ENCODE data around the gene HOXD1. TPM values are rescaled to one million over a fixed set of nuclear protein-coding genes. Genes with fewer than 3 reads are reported as not detected.

HOXD1 gene
- total RNA-seq, 1 donor from 2014 or later = not detected

DNA sequence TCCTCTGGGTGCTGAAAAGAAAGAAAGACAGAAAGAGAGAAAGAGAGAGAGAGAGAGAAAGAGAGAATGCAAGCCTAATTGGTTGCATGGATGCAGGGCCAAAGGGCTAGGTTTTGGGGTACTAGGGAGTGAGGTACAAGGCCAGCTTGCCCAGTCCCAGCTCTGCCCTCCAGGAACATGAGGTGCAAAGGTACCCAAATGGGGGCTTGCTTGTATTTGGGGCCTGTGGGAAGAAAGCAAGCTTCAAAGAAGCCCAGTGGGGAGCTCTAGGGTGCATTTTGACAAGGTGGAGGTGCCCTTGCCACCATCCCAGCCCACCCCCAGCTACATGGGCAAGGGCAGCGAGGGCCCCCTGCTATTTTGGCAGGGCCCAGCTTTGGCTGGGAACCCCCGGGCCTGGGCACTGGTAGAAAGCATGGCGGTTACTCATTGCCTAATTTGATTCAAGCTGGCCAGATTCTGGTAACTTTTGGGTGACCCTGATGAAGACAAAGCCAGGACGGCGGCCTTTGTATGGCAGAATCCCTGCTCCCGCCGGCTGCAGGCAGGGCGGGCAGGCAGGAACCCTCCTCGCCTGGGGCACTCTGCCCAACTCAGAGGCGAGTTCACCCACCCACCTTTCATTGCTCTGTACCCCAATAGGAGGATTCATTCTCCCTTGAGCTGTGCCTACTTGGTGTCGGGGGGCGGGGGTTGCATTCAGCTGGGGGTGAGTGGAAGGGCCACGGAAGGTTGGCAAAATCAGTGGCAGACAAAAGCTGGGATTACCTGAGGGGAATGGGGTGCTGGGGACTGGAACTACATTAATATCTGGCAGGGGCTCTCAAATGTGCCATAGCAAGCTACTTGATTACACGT lies 37.7 kb upstream of the HOXD1 start:
- peaks cover 10% of the 10 kb centered on the region for H3K9me3 Mint-ChIP-seq (ENCODE audit: unreplicated experiment)
- no peaks in the 10 kb centered on the region for H3K36me3 Mint-ChIP-seq (ENCODE audit: unreplicated experiment)
- no peak overlapping the region for H3K4me3 Mint-ChIP-seq (ENCODE audit: unreplicated experiment)
- H3K4me1 Mint-ChIP-seq (ENCODE audit: low read depth, unreplicated experiment) = no peaks in the 10 kb centered on the region
- no peak overlapping the region for H3K27ac Mint-ChIP-seq (ENCODE audit: unreplicated experiment)
- peaks cover 46% of the 10 kb centered on the region for H3K27me3 Mint-ChIP-seq (ENCODE audit: unreplicated experiment)
- TF ChIP-seq, protein P1, sequence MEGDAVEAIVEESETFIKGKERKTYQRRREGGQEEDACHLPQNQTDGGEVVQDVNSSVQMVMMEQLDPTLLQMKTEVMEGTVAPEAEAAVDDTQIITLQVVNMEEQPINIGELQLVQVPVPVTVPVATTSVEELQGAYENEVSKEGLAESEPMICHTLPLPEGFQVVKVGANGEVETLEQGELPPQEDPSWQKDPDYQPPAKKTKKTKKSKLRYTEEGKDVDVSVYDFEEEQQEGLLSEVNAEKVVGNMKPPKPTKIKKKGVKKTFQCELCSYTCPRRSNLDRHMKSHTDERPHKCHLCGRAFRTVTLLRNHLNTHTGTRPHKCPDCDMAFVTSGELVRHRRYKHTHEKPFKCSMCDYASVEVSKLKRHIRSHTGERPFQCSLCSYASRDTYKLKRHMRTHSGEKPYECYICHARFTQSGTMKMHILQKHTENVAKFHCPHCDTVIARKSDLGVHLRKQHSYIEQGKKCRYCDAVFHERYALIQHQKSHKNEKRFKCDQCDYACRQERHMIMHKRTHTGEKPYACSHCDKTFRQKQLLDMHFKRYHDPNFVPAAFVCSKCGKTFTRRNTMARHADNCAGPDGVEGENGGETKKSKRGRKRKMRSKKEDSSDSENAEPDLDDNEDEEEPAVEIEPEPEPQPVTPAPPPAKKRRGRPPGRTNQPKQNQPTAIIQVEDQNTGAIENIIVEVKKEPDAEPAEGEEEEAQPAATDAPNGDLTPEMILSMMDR (IDR thresholded peaks at IDR 0.05; ENCODE audit: partially characterized antibody, unreplicated experiment) = no peak
- no peak for DNase-seq

DNA sequence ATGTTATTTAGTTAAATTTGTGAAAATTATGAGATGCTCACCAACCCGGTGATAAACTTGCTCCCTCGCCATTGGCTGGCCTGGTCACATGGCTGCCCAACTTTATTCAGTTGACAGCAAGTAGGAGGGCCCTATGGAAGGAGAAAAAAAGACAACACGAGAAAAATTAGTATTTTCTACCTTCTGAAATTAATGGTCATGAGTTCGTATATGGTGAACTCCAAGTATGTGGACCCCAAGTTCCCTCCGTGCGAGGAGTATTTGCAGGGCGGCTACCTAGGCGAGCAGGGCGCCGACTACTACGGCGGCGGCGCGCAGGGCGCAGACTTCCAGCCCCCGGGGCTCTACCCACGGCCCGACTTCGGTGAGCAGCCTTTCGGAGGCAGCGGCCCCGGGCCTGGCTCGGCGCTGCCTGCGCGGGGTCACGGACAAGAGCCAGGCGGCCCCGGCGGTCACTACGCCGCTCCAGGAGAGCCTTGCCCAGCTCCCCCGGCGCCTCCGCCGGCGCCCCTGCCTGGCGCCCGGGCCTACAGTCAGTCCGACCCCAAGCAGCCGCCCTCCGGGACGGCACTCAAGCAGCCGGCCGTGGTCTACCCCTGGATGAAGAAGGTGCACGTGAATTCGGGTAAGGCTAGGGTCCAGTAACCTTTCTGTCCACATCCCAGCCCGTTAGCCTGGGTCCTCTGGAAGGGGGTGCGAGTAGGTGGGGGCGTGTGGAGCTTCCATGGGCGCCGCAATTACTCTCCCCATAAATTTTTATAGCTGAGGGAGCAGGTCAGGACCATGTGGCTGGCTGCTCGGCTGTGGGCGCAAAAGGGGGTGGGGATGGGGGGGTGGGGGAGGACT lies 36.8 kb upstream of the HOXD1 start, which contains the start of gene HOXD4:
Gene HOXD4, plus strand, starts transcription at position 109 of the 846 bp plus-strand sequence. Its CDS starts 84 bp downstream, at position 193.
- Mint-ChIP-seq H3K4me1 (ENCODE audit: low read depth, unreplicated experiment) (no peaks in the 10 kb centered on the region), H3K36me3 (ENCODE audit: unreplicated experiment) (no peaks in the 10 kb centered on the region), H3K27ac (ENCODE audit: unreplicated experiment) (no peak within 1 kb of the TSS), H3K4me3 (ENCODE audit: unreplicated experiment) (no peak within 1 kb of the TSS), H3K27me3 (ENCODE audit: unreplicated experiment) (peaks cover 41% of the 10 kb centered on the region), H3K9me3 (ENCODE audit: unreplicated experiment) (peaks cover 10% of the 10 kb centered on the region)
- TF ChIP-seq, protein P1 (IDR thresholded peaks at IDR 0.05; ENCODE audit: partially characterized antibody, unreplicated experiment) = no peak
- DNase-seq = peak; percentile 25

DNA sequence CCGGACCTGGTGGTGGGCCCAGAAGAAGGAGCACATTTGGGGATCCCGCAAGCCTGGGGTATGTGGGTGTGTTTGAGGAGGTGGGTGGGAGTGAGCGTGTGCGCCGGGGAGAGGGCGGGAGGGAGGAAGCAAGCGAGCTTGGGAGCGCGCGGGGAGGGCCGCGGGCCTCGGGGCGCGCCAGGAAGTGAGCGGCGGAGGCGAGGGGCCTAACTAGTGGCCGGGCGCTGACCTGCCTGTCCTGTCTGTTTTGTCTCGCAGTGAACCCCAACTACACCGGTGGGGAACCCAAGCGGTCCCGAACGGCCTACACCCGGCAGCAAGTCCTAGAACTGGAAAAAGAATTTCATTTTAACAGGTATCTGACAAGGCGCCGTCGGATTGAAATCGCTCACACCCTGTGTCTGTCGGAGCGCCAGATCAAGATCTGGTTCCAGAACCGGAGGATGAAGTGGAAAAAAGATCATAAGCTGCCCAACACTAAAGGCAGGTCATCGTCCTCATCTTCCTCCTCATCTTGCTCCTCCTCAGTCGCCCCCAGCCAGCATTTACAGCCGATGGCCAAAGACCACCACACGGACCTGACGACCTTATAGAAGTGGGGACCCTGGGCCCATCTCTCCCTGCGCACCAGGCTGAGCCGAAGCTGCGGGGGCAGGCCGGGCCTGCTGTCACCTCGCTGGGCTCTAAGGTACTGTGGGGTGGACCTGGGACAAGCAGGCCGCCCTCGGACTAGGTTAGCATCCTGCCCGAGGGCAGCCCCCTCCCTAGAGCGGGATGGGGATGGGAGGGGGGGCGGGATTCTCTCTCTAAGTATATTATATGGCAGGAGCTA lies 35.9 kb upstream of the HOXD1 start:
- Mint-ChIP-seq H3K36me3 (ENCODE audit: unreplicated experiment) (no peaks in the 10 kb centered on the region), H3K27me3 (ENCODE audit: unreplicated experiment) (peaks cover 43% of the 10 kb centered on the region), H3K27ac (ENCODE audit: unreplicated experiment) (no peak overlapping the region), H3K4me3 (ENCODE audit: unreplicated experiment) (no peak overlapping the region), H3K4me1 (ENCODE audit: low read depth, unreplicated experiment) (no peaks in the 10 kb centered on the region), H3K9me3 (ENCODE audit: unreplicated experiment) (peaks cover 8% of the 10 kb centered on the region)
- no peak for DNase-seq
- TF ChIP-seq, protein P1 (IDR thresholded peaks at IDR 0.05; ENCODE audit: partially characterized antibody, unreplicated experiment) = no peak

DNA sequence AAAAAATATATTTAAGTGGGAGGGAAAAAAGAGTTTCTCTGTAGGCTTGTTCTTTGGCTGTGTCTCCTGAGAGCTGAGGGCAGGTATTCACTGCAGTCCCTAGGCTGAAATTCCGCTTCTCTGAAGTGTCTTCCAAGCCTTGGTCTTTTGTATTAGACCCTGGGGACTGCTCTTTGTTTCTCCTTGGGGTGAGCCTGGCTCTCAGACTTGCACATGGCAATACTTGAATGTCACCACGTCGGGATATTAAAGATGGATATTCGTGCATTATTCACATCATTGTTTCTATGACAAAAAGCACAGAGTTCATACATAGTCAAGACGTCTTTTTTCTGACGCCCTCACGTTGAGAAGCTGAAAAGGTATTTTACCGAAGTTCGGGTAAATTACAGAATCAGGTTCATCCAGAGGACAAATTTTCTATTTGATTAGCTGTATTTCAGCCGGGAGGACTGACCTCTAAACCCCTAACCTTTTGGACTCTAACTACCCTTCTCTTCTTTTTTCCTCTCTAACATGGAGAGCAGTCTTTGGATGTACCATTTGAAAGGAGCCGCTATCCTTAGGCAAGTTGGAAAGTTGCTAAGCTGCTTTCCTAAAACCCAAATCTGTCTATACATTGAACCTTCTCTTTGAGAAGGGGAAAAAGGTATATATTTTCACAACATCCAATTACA lies 33.8 kb upstream of the HOXD1 start:
- TF ChIP-seq, protein P1 (IDR thresholded peaks at IDR 0.05; ENCODE audit: partially characterized antibody, unreplicated experiment) = no peak
- no peak for DNase-seq
- Mint-ChIP-seq H3K4me3 (ENCODE audit: unreplicated experiment) (no peak overlapping the region), H3K27me3 (ENCODE audit: unreplicated experiment) (peaks cover 36% of the 10 kb centered on the region), H3K9me3 (ENCODE audit: unreplicated experiment) (peaks cover 8% of the 10 kb centered on the region), H3K36me3 (ENCODE audit: unreplicated experiment) (no peaks in the 10 kb centered on the region), H3K27ac (ENCODE audit: unreplicated experiment) (no peak overlapping the region), H3K4me1 (ENCODE audit: low read depth, unreplicated experiment) (no peaks in the 10 kb centered on the region)
